HepG2 (cell line): ENCODE data around the gene PROC. TPM values are rescaled to one million over a fixed set of nuclear protein-coding genes. Genes with fewer than 3 reads are reported as not detected.

Experiments used
- EP300 ChIP-seq, 3 experiments: sonication (generic) in 1 of 3; formaldehyde crosslinking in 1 of 3; IDR thresholded peaks; 2 replicates each; pipeline versions ENCODE4 v1.5.1 to v1.6.1; 2011 to 2020; ENCODE audit warnings: low read depth in 2 of 3, low read length in 2 of 3, borderline replicate concordance in 1 of 3, improper control_type of control experiment in 1 of 3, mild to moderate bottlenecking in 1 of 3, missing genetic modification reagents in 1 of 3, moderate library complexity in 1 of 3
- ESRRA ChIP-seq: sonication (generic); formaldehyde crosslinking; IDR thresholded peaks from 2 replicates; pipeline ENCODE4 v1.5.1; 2020; ENCODE audit warnings: mild to moderate bottlenecking, low read depth, missing genetic modification reagents
- FOSL1 ChIP-seq: sonication (generic); formaldehyde crosslinking; IDR thresholded peaks from 2 replicates; pipeline ENCODE4 v1.9.0; 2021; ENCODE audit warnings: missing genetic modification reagents, borderline replicate concordance
- HNRNPL ChIP-seq: fragments of 200-400 bp; formaldehyde crosslinking; IDR thresholded peaks from 2 replicates; pipeline ENCODE4 v1.6.1; 2017; ENCODE audit warnings: mild to moderate bottlenecking, low read depth, low read length
- KDM1A ChIP-seq: IDR thresholded peaks from 2 replicates; pipeline ENCODE4 v1.6.1; 2016; ENCODE audit warnings: missing compliant biosample characterization
- NFRKB ChIP-seq: fragments of 450-650 bp; IDR thresholded peaks from 2 replicates; pipeline ENCODE4 v1.6.1; 2017
- PAWR ChIP-seq: sonication (generic); formaldehyde crosslinking; IDR thresholded peaks from 2 replicates; pipeline ENCODE4 v1.4.0; 2020; ENCODE audit warnings: missing genetic modification reagents, mild to moderate bottlenecking, borderline replicate concordance
- SOX13 ChIP-seq, 3 experiments: fragments of 450-650 bp in 1 of 3; sonication (generic) in 1 of 3; formaldehyde crosslinking in 1 of 3; IDR thresholded peaks in 2 of 3; conservative IDR thresholded peaks in 1 of 3; 2 replicates each; pipeline versions ENCODE4 v1.5.0 to v1.6.1; 2016 to 2020; ENCODE audit warnings: antibody characterized with exemption in 1 of 3, mild to moderate bottlenecking in 1 of 3, missing compliant biosample characterization in 1 of 3, missing genetic modification reagents in 1 of 3, moderate library complexity in 1 of 3
- ZBTB38 ChIP-seq: sonication (generic); formaldehyde crosslinking; IDR thresholded peaks from 2 replicates; pipeline ENCODE4 v1.5.1; 2020; ENCODE audit warnings: mild to moderate bottlenecking, missing genetic modification reagents
- ZBTB7B ChIP-seq: sonication (generic); formaldehyde crosslinking; IDR thresholded peaks from 2 replicates; pipeline ENCODE4 v1.4.0; 2020; ENCODE audit warnings: missing genetic modification reagents
- ZNF232 ChIP-seq: sonication (generic); formaldehyde crosslinking; IDR thresholded peaks from 2 replicates; pipeline ENCODE4 v1.4.0; 2020; ENCODE audit warnings: missing genetic modification reagents, borderline replicate concordance
- ZNF335 ChIP-seq: sonication (generic); formaldehyde crosslinking; IDR thresholded peaks from 2 replicates; pipeline ENCODE4 v1.4.0; 2020; ENCODE audit warnings: missing genetic modification reagents
- polyA plus RNA-seq, 8 experiments: library from polyadenylated mRNA; depleted of rRNA in 3 of 8; stranded (reverse) in 7 of 8; unstranded in 1 of 8; fragments of >200 nt; fragmentation: Illumina TruSeq in 4 of 8; extraction: Trizol in 4 of 8; gene quantifications; 2 replicates each; pipeline versions ENCODE4 v1.2.1 to v1.2.3, GENCODE V29; 2011 to 2016; ENCODE audit warnings: low read depth in 4 of 8, missing spikeins in 1 of 8, mixed read lengths in 1 of 8; ENCODE audit not compliant: insufficient read depth in 1 of 8
- total RNA-seq, 5 experiments: library from RNA; depleted of rRNA; stranded (reverse); fragments of >200 nt; fragmentation: Illumina TruSeq; extraction: Trizol; gene quantifications; 2 replicates each; pipeline ENCODE4 v1.2.3, GENCODE V29; 2016; ENCODE audit warnings: low read depth in 1 of 5
- TF ChIP-seq, protein P1 (sequence below): sonication (generic); formaldehyde crosslinking; IDR thresholded peaks from 2 replicates; pipeline ENCODE4 v1.5.0; 2020; ENCODE audit warnings: mild to moderate bottlenecking, missing genetic modification reagents
- TF ChIP-seq, protein P2 (sequence below): IDR thresholded peaks from 2 replicates; pipeline ENCODE4 v1.6.1; 2012; ENCODE audit warnings: inconsistent platforms
- TF ChIP-seq, protein P3 (sequence below): IDR thresholded peaks from 2 replicates; pipeline ENCODE4 v1.6.1; 2012; ENCODE audit warnings: low read length, improper control_type of control experiment
- TF ChIP-seq, protein P4 (sequence below): sonication (generic); formaldehyde crosslinking; IDR thresholded peaks from 2 replicates; pipeline ENCODE4 v1.4.0; 2020; ENCODE audit warnings: missing genetic modification reagents
- TF ChIP-seq, protein P5 (sequence below): sonication (generic); formaldehyde crosslinking; IDR thresholded peaks from 2 replicates; pipeline ENCODE4 v1.4.0; 2020; ENCODE audit warnings: missing genetic modification reagents, borderline replicate concordance

The PROC gene
- total and polyA plus RNA-seq, 2 of the 13 experiments (the other 11 are each of a cell fraction or from before 2014, with no cell fraction given), result 134 to 185 TPM

DNA sequence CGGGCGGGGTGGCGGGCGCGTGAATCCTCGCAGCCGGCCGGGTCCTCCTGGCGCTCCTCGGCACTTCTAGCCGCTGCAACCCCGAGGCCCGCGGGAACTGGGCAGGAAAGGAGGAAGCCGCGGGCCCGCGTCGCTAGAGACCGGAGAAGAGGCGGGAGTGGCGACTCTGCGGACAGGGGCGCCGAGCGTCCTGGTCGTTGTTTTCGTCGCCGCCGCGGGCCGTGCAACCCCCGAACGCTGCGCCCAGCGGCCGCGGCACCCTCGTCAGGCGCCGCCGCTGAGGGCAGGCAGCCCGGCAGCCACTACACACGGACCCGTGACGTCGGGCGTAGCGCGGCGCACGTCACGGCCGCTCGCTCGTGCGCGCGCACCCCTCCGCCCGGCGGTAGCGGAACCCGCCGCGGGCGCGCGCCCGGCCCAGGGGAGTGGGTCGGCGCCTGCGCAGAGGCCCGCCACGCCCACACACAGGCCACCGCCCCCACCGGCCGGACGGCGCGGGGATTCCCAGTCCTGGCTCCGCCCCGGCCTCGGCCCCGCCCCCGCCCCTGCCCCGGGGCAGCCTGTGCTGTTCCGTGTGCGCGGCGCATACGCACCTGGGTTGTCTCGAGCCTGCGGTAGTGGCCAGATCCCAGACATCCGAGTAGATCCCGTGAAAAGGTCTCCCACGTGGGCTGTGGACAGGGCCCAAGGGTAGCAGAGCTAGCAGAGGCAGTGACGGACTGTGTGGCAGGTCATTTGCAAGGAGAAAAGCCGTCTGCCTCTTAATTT, 30.4 kb upstream of the PROC start, which contains the start of gene MAP3K2 (continued):
- TF ChIP-seq, protein P1, sequence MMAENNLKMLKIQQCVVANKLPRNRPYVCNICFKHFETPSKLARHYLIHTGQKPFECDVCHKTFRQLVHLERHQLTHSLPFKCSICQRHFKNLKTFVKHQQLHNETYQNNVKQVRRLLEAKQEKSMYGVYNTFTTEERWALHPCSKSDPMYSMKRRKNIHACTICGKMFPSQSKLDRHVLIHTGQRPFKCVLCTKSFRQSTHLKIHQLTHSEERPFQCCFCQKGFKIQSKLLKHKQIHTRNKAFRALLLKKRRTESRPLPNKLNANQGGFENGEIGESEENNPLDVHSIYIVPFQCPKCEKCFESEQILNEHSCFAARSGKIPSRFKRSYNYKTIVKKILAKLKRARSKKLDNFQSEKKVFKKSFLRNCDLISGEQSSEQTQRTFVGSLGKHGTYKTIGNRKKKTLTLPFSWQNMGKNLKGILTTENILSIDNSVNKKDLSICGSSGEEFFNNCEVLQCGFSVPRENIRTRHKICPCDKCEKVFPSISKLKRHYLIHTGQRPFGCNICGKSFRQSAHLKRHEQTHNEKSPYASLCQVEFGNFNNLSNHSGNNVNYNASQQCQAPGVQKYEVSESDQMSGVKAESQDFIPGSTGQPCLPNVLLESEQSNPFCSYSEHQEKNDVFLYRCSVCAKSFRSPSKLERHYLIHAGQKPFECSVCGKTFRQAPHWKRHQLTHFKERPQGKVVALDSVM (CRISPR knock-in tag), result 0 out of 2 replicates have a peak, but pooled peaks have one; percentile 8
- TF ChIP-seq, protein P2, sequence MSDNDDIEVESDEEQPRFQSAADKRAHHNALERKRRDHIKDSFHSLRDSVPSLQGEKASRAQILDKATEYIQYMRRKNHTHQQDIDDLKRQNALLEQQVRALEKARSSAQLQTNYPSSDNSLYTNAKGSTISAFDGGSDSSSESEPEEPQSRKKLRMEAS, result peak; percentile 87; the same call in 1 of the 2 replicates
- no peak; the same call in 1 of the 2 replicates for TF ChIP-seq ZBTB38 (CRISPR knock-in tag)
- no peak for TF ChIP-seq ESRRA (CRISPR knock-in tag)
- TF ChIP-seq, protein P3, sequence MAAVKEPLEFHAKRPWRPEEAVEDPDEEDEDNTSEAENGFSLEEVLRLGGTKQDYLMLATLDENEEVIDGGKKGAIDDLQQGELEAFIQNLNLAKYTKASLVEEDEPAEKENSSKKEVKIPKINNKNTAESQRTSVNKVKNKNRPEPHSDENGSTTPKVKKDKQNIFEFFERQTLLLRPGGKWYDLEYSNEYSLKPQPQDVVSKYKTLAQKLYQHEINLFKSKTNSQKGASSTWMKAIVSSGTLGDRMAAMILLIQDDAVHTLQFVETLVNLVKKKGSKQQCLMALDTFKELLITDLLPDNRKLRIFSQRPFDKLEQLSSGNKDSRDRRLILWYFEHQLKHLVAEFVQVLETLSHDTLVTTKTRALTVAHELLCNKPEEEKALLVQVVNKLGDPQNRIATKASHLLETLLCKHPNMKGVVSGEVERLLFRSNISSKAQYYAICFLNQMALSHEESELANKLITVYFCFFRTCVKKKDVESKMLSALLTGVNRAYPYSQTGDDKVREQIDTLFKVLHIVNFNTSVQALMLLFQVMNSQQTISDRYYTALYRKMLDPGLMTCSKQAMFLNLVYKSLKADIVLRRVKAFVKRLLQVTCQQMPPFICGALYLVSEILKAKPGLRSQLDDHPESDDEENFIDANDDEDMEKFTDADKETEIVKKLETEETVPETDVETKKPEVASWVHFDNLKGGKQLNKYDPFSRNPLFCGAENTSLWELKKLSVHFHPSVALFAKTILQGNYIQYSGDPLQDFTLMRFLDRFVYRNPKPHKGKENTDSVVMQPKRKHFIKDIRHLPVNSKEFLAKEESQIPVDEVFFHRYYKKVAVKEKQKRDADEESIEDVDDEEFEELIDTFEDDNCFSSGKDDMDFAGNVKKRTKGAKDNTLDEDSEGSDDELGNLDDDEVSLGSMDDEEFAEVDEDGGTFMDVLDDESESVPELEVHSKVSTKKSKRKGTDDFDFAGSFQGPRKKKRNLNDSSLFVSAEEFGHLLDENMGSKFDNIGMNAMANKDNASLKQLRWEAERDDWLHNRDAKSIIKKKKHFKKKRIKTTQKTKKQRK, result no peak
- TF ChIP-seq, protein P4, sequence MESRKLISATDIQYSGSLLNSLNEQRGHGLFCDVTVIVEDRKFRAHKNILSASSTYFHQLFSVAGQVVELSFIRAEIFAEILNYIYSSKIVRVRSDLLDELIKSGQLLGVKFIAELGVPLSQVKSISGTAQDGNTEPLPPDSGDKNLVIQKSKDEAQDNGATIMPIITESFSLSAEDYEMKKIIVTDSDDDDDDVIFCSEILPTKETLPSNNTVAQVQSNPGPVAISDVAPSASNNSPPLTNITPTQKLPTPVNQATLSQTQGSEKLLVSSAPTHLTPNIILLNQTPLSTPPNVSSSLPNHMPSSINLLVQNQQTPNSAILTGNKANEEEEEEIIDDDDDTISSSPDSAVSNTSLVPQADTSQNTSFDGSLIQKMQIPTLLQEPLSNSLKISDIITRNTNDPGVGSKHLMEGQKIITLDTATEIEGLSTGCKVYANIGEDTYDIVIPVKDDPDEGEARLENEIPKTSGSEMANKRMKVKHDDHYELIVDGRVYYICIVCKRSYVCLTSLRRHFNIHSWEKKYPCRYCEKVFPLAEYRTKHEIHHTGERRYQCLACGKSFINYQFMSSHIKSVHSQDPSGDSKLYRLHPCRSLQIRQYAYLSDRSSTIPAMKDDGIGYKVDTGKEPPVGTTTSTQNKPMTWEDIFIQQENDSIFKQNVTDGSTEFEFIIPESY, result no peak
- TF ChIP-seq ZNF335 (CRISPR knock-in tag), result 0 out of 2 replicates have a peak, but pooled peaks have one; percentile 42
- TF ChIP-seq SOX13 (IDR thresholded peaks at IDR 0.05), result no peak
- TF ChIP-seq SOX13 (CRISPR knock-in tag; conservative IDR thresholded peaks at IDR 0.05 in 1 of 2, IDR thresholded peaks at IDR 0.05 in 1 of 2), result no peak; a peak in 1 of 4 replicates
- TF ChIP-seq PAWR, result peak; percentile 49; the same call in 1 of the 2 replicates
- TF ChIP-seq ZBTB7B (CRISPR knock-in tag), result no peak
- TF ChIP-seq EP300 (IDR thresholded peaks at IDR 0.05; ENCODE audit: low read depth in 2 of 2, low read length in 2 of 2), result no peak; a peak in 2 of 4 replicates
- no peak for TF ChIP-seq EP300 (CRISPR knock-in tag; IDR thresholded peaks at IDR 0.05; ENCODE audit: borderline replicate concordance)
- no peak for TF ChIP-seq HNRNPL
- TF ChIP-seq, protein P5, sequence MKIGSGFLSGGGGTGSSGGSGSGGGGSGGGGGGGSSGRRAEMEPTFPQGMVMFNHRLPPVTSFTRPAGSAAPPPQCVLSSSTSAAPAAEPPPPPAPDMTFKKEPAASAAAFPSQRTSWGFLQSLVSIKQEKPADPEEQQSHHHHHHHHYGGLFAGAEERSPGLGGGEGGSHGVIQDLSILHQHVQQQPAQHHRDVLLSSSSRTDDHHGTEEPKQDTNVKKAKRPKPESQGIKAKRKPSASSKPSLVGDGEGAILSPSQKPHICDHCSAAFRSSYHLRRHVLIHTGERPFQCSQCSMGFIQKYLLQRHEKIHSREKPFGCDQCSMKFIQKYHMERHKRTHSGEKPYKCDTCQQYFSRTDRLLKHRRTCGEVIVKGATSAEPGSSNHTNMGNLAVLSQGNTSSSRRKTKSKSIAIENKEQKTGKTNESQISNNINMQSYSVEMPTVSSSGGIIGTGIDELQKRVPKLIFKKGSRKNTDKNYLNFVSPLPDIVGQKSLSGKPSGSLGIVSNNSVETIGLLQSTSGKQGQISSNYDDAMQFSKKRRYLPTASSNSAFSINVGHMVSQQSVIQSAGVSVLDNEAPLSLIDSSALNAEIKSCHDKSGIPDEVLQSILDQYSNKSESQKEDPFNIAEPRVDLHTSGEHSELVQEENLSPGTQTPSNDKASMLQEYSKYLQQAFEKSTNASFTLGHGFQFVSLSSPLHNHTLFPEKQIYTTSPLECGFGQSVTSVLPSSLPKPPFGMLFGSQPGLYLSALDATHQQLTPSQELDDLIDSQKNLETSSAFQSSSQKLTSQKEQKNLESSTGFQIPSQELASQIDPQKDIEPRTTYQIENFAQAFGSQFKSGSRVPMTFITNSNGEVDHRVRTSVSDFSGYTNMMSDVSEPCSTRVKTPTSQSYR (CRISPR knock-in tag), result peak; percentile 35
- no peak for TF ChIP-seq KDM1A (CRISPR knock-in tag)
- TF ChIP-seq NFRKB, result no peak
- no peak for TF ChIP-seq ZNF232
- no peak for TF ChIP-seq FOSL1 (CRISPR knock-in tag)
